Measurements from ENCODE around the gene MRPL44.

Gene MRPL44

GRCh38 chr2:223969856-223970255 lies 12.6 kb downstream of the MRPL44 start:
- Histone ChIP-seq H3K4me2 (no peak overlapping the region), H3K27ac (no peak overlapping the region), H3K36me3 (ENCODE audit: insufficient read depth) (no peaks in the 10 kb centered on the region), H2AFZ (ENCODE audit: low read depth) (no peak overlapping the region), H3K4me3 (IDR thresholded peaks at IDR 0.05; ENCODE audit: insufficient read depth, low read depth, low read length) (no peak overlapping the region), H4K20me1 (ENCODE audit: insufficient read depth) (peaks cover 3% of the 10 kb centered on the region; the same call in 1 of the 2 replicates), H3K27me3 (ENCODE audit: insufficient read depth, low read depth) (no peaks in the 10 kb centered on the region), H3K4me1 (ENCODE audit: low read depth, poor library complexity, severe bottlenecking) (no peaks in the 10 kb centered on the region), H3K79me2 (ENCODE audit: insufficient read depth, low read depth) (no peaks in the 10 kb centered on the region), H3K9ac (no peak overlapping the region)
- TF ChIP-seq CTCF (conservative IDR thresholded peaks at IDR 0.05; ENCODE audit: low read depth, low read length): no peak

- H3K4me2 ChIP-seq: no peak overlapping the region
- no peaks in the 10 kb centered on the region for H3K27me3 ChIP-seq (ENCODE audit: insufficient read depth, low read depth)
- no peaks in the 10 kb centered on the region for H3K36me3 ChIP-seq (ENCODE audit: insufficient read depth)
- no peak overlapping the region for H3K4me3 ChIP-seq (IDR thresholded peaks at IDR 0.05; ENCODE audit: insufficient read depth, low read depth, low read length)
- H3K4me1 ChIP-seq (ENCODE audit: low read depth, poor library complexity, severe bottlenecking): no peaks in the 10 kb centered on the region
- H4K20me1 ChIP-seq (ENCODE audit: insufficient read depth): peaks cover 3% of the 10 kb centered on the region; the same call in 1 of the 2 replicates
- H3K79me2 ChIP-seq (ENCODE audit: insufficient read depth, low read depth): no peaks in the 10 kb centered on the region
- H3K9ac ChIP-seq: no peak overlapping the region
- no peak overlapping the region for H2AFZ ChIP-seq (ENCODE audit: low read depth)
- no peak overlapping the region for H3K27ac ChIP-seq
- TF ChIP-seq CTCF (conservative IDR thresholded peaks at IDR 0.05; ENCODE audit: low read depth, low read length): peak; percentile 85
Observed at GRCh38 chr2:223970343-223971128, 13.3 kb downstream of the MRPL44 start.

- Histone ChIP-seq H4K20me1 (ENCODE audit: insufficient read depth) (peaks cover under 1% of the 10 kb centered on the region; the same call in 1 of the 2 replicates), H3K9ac (no peak overlapping the region), H3K4me3 (IDR thresholded peaks at IDR 0.05; ENCODE audit: insufficient read depth, low read depth, low read length) (no peak overlapping the region), H3K27ac (no peak overlapping the region), H3K4me1 (ENCODE audit: low read depth, poor library complexity, severe bottlenecking) (no peaks in the 10 kb centered on the region), H3K79me2 (ENCODE audit: insufficient read depth, low read depth) (no peaks in the 10 kb centered on the region), H3K27me3 (ENCODE audit: insufficient read depth, low read depth) (no peaks in the 10 kb centered on the region), H2AFZ (ENCODE audit: low read depth) (no peak overlapping the region), H3K4me2 (no peak overlapping the region), H3K36me3 (ENCODE audit: insufficient read depth) (no peaks in the 10 kb centered on the region)
- TF ChIP-seq CTCF (conservative IDR thresholded peaks at IDR 0.05; ENCODE audit: low read depth, low read length): no peak
Observed at GRCh38 chr2:223971731-223972130, 14.5 kb downstream of the MRPL44 start.

GRCh38 chr2:223972656-223973102 lies 15.4 kb downstream of the MRPL44 start:
- Histone ChIP-seq H3K27ac (no peak overlapping the region), H3K4me2 (no peak overlapping the region), H3K27me3 (ENCODE audit: insufficient read depth, low read depth) (no peaks in the 10 kb centered on the region), H3K4me1 (ENCODE audit: low read depth, poor library complexity, severe bottlenecking) (no peaks in the 10 kb centered on the region), H3K9ac (no peak overlapping the region), H2AFZ (ENCODE audit: low read depth) (no peak overlapping the region), H4K20me1 (ENCODE audit: insufficient read depth) (no peaks in the 10 kb centered on the region), H3K36me3 (ENCODE audit: insufficient read depth) (no peaks in the 10 kb centered on the region), H3K79me2 (ENCODE audit: insufficient read depth, low read depth) (no peaks in the 10 kb centered on the region), H3K4me3 (IDR thresholded peaks at IDR 0.05; ENCODE audit: insufficient read depth, low read depth, low read length) (no peak overlapping the region)
- no peak for TF ChIP-seq CTCF (conservative IDR thresholded peaks at IDR 0.05; ENCODE audit: low read depth, low read length)

Measured in KMS-11 (cell line).